ENCODE data around the gene CBY1.

DNA sequence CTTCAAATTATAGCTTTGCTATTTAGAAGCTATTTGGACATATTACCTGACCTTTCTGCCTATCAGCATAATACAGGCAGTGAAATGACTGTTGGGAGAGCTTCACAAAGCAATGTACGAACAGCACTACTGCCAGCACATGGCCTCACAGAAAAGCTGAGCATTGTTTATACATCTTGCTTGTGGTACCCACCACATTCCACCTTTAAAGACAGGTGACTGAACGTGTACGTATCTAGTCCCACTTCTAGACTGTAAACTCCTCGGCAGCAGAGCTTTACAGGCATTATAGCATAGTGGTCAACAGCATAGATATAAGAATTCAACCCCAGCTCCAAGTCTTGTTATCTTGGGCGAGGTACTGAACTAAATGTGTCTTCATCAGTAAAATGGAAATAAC, 42.7 kb downstream of the CBY1 start:
- TF ChIP-seq, protein P1, sequence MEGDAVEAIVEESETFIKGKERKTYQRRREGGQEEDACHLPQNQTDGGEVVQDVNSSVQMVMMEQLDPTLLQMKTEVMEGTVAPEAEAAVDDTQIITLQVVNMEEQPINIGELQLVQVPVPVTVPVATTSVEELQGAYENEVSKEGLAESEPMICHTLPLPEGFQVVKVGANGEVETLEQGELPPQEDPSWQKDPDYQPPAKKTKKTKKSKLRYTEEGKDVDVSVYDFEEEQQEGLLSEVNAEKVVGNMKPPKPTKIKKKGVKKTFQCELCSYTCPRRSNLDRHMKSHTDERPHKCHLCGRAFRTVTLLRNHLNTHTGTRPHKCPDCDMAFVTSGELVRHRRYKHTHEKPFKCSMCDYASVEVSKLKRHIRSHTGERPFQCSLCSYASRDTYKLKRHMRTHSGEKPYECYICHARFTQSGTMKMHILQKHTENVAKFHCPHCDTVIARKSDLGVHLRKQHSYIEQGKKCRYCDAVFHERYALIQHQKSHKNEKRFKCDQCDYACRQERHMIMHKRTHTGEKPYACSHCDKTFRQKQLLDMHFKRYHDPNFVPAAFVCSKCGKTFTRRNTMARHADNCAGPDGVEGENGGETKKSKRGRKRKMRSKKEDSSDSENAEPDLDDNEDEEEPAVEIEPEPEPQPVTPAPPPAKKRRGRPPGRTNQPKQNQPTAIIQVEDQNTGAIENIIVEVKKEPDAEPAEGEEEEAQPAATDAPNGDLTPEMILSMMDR (conservative IDR thresholded peaks at IDR 0.05; ENCODE audit: low read length) = no peak
- TF ChIP-seq EZH2phosphoT487 (IDR thresholded peaks at IDR 0.05; ENCODE audit: borderline replicate concordance, low read depth, low read length) = no peak
